ENCODE data around the gene AKR7A3.

The AKR7A3 gene

DNA sequence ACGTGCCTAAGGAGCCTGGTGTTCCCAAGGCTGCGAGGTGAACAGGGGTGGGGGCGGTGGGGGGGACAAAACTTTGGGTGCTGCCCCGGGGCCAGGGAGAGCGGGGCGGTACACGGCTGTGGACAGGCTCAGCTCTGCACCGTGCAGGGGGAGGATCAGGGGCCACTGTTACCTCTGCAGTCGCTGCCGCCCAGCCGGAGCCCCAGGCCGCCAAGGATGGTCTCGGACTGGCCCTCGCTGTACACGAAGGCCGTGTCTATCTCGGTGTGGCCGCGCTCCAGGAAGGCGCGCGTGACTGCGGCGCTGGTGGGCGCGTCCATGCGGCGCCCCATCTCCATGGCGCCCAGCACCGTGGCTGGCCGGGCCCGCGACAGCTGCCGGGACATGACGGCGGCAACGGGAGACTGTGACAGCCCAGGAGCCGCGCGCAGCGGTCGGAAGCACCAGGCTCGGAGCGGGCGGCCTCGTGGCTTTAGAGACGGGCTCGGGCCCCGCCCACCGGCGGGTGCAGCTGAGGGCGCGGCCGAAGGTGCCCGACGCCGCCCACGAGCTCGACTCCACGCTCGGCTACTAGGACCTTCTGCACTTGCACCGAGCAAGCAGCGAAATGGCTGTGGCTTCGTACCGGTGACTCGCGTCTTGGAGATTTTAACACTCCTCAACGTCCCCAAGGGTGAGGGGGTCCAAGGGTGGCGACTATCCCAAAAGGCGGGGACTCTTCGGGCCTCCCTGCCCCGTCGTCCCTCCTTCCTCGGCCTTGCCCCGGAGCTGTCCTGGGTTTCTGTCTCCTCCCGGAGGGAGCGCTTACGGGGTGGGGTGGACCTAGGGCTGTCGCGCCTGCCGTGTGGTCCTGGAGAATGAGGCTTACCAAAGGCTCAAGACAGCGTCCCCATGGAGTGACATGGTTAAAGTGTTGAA is at the start of gene AKR7A3:
Gene AKR7A3 (minus strand): TSS at position 447 of the 918 bp plus-strand sequence. CDS start 61 bp downstream, at position 386.
- DNase-seq: peak; percentile 46

DNA sequence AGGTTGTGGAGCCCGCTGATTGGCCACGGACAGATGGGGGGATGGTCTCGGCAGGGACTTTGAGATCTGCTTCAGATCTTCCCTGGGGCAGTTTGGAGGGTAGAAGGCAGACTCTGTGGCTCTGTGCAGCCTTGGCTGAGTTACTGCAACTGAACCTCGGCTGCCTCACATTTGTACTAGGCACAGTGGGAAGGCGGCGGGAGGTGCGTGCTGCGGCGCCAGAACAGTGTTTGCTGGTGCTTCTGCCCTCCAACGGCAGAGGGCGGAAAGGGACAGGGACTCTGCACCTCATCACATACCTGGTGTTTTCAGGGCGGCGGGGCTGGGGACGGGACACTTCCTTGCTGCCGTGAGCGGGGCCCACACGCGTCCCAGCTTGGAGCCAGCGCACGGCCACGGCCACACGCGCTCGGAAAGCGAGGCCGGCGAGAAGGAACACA is 49.8 kb upstream of the AKR7A3 start:
- no peak for DNase-seq

DNA sequence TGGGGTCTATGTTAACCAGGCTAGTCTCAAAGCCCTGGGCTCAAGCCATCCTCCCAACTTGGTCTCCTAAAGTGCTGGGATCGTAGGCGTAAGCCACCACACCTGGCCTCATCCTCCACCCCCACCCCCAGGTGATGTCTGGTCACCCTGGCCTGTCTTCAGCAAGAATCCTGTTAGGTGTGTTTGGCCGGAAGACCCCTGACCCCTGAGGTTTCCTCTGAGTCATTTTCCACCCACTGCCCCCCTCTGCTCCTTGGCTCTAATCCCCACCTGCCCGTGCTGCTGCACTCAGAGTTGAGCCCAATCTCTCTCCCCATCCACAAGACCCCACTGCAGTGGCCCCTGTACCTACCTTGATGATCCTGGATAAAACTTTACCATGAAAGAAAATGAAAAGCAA is 48.7 kb upstream of the AKR7A3 start:
- no peak for DNase-seq

DNA sequence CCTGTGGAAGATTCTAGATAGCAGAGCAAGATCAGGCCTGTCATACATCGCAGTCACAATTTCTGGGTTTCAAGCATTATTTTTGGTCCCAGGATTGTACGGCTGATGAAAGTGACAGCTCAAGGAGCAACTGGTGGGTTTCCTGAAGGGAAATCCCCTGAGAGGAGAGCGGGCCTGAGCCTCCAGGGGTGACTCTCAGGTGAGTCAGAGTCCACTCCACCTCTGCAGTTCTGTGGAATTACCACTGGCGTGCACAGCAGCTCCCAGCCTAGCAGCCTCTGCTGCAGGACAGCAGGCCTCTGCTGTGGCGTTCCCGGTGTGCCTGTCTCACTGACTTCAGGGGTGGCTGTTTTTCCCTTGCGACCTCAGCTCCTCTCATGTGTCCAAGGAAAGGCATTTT is 48.0 kb upstream of the AKR7A3 start:
- peak; percentile 46 for DNase-seq

DNA sequence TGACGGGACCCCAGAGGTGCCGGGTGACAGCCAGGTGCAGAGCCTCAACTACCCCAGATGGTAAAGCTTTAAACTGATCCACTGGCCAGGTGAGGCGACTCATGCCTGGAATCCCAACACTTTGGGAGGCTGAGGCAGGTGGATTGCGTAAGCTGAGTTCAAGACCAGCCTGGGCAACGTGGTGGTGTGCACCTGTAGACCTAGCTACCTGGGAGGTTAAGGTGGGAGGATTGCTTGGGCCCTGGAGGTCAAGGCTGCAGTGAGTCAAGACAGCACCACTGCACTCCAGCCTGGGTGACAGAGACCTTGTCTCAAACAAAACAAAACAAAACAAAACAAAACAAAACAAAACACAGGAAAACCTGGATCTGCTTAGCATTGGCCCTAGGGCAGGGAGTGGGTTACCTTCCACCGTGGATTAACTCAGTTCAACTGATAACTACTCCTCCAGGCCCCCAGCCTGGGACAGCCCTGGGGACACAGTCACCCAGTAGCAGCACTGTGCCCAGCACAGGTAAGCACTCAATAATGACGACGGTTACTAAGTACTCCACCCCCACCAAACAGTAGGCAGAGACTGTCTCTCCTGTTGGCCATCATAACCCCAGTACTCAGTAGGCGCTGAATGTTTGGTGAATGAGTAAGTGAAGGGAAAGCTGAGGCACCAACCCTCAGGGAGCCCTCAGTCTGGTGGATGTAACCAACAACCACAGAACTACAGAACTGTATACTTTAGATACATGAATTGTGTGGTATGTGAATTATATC is 45.2 kb upstream of the AKR7A3 start:
- DNase-seq: no peak

DNA sequence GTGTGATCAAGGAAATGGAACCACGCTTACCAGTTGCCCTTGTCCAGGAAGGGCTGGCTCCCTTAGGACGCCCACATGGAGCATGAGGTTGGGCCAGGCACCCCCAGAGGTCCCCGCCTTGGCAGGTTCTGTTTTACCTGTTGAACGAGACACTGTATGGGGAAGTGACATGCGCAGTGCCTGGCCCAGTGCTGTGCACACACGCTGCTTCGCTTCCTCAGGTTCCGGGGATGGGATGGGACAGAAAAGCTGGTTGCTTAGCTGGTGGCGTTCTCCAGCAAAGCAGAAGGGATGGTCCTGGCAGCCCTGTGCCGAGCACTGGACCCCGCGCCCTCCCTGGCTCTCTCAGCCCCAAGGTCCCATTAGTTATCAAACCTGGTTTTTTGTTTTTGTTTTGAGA is 44.3 kb upstream of the AKR7A3 start:
- DNase-seq: no peak

DNA sequence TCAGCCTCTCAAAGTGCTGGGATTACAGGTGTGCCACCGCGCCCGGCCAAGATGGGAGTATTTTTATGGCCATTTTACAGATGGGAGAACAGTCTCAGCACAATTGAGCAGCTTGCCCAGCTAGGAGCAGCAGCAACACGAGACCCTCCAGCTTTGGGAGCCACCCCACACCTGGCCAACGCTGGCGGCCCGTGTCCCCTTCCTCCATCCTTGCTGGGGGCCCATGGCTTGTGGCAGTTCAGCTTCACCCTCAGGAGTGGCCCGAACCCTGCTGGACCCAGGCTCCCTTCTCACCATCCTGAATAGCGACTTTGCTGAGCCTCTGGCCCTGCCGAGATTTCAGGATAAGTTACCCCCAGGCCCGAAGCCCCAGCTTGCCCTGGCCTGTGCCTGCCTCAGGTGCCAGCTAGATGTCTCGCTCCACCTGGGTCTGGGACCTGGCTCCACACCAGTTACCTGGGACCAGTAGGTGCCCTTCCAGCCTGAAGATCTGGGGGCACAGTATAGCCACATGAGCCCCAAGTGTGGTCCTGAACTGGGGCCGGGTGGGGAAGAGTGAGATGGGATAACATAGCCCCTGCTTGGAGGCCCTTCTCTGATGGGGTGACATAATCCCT is 42.8 kb upstream of the AKR7A3 start:
- DNase-seq: no peak

DNA sequence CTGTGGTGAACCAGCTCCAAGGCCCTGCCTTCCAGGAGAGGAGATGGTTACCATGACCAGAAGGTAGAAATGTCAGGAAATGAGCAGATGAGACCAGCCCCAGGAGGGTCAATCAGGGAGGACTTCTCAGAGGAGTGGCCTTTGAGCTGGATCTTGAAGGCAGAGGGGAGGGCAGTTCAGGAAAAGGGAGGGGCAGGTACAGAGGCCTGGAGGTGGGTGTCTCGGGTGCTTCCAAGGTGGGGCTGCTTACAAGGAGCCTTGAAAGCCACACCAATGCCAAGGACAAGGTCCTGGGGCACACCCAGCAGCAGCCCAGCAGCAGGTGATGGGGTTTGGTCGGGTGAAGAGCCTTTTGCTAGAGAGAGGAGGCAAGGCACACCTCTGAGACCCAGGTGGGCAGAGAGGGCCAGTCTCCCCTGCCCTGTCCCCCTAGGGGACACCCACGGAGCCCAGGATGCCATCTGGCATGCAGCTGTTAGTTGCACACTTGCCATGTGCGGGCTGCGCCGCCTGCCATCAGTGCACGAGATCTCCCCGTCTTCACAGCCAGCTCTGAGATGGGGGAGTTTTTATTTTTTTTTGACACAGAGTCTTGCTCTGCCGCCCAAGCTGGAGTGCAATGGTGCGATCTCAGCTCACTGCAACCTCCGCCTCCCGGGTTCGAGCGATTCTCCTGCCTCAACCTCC is 42.0 kb upstream of the AKR7A3 start:
- DNase-seq: no peak

DNA sequence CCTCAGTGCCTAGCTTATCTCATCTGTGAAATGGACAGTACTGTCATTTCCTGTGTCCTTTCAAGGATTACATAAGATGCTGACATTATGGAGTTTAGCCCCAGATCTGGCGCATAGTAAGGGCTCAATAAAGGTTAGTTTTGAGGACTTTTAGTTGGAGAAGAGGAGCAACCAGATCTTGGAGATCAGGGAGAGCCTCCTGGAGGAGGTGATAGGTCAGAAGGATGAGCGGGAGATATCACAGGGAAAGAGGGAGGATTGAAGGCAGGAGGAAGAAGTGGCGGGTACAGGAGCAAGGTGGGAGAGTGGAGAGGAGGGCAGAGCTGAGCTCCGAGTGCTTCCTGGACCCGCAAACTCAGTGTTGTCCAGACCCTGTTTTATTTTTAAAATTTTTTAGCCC is 41.0 kb upstream of the AKR7A3 start:
- no peak for DNase-seq

DNA sequence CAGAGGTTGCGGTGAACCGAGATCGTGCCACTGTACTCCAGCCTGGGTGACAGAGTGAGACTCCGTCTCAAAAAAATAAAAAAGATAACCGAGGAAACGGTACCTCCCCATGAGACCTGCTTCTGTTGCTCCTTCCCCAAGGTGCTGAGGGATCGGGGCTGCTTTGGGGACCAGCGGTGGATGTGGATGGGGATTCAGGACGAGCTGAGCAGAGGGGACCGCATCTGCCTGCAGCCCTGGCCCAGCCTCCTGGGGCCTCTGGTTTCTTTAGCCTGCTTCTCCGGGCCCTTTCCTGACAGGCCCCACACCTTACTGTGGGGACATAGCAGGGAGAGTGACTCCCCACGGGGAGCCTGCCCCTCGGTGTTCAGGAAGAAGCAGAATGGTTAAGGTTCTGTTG is 40.6 kb upstream of the AKR7A3 start:
- DNase-seq: no peak

DNA sequence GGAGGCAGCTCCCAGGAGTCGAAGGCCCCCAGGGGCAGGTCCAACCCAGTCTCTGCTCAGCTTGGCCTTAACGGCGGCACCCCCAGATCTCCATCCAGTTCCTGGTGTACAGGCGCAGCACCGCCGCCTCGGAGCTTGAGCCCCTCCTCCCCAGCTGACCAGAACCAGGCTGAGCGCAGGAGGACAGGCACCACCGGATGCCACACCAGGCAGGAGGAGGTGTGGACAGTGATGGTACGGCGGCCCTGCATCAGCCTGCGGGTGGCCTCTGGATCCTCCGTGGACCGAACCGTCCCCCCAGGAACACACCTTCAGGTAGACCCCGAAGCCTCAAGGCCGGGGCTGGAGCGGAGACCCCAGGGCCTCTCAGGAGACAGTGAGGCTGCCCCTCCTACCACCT is 39.9 kb upstream of the AKR7A3 start:
- no peak for DNase-seq

DNA sequence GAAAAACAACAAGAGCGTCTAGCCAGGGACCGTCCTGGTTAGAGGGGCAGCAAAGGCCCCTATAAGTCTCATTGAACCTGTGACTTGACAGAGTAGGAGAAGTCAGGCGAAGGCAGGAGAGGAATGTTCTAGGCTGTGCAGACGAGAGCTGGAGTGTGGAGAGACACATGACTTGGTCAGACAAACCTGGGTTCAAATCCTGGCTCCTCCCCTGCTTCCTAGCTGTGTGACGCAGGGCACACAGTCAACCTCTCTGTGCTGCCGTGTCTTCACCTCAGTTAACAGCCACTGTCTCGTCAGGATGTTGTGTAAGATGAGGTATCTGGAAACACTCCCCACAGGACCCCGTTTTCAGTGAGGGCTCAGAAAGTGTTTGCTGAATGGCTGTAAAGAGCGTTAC is 39.2 kb upstream of the AKR7A3 start:
- no peak for DNase-seq

DNA sequence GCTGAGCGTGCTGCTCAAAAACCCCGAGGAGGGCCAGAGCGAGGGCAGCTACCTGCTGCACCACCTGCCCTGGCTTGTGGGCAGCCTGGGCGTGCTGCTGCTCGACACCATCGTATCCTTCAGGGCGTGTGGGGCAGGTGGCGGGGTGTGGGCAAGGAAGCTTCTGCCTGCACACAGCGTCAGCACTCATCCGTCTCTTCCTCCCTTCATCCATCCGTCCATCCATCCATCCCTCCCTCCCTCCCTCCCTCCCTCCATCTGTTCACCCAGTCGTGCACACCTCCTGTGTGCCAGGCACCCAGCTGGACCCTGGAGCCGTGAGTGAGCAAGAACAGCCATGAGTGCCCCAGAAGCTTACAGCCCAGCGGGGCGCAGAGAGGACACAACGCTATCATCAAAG is 38.7 kb upstream of the AKR7A3 start:
- DNase-seq: no peak

DNA sequence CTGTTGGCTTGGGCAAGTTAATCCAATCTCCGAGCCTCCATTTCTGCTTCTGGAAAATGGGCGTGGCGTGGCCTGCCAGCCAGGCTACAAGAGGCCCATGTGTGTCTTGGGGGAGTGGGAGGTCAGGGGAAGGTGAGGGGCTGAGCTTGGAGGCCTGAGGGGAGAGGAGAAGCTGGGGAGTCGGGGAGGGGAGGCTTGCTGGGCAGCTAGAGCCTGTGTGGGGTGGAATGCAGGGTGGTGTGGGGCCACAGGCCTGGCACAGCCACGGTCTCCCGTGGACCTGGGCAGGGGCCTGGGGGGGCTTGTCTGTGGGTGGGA is 38.1 kb upstream of the AKR7A3 start:
- no peak for DNase-seq

DNA sequence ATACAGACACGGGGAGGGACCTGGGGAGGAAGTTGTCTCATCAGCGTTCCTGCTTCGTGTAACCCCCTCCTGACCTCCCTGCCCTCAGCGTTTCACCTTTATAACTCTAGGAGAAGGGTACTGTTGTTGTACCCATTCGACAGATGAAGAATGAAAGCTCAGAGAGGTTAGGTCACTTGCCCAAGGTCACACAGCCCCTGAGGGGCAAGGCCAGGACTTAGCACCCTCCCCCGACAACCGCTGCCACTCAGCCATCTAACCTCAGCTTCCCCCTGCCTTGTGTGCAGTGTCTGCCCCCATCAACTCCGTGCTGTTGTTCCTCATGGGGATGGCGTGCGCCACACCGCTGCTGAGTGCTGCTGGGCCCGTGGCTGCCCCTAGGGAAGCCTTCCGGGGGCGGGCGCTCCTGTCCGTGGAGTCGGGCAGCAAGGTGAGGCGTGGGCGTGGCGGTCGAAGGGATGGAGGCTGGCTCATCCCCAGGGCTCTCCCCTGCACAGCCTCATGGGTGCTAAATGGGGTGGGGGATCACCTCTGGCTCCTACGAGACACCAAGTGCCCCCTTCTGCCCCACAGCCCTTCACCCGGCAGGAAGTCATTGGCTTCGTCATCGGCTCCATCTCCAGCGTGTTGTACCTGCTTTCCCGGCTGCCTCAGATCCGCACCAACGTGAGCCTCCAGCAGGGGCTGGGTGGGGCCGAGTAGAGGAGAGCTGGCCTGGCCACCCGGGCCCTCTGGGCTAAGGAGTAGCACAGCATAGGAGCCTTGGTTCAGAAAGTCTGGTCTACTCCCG is 37.6 kb upstream of the AKR7A3 start:
- DNase-seq: no peak

DNA sequence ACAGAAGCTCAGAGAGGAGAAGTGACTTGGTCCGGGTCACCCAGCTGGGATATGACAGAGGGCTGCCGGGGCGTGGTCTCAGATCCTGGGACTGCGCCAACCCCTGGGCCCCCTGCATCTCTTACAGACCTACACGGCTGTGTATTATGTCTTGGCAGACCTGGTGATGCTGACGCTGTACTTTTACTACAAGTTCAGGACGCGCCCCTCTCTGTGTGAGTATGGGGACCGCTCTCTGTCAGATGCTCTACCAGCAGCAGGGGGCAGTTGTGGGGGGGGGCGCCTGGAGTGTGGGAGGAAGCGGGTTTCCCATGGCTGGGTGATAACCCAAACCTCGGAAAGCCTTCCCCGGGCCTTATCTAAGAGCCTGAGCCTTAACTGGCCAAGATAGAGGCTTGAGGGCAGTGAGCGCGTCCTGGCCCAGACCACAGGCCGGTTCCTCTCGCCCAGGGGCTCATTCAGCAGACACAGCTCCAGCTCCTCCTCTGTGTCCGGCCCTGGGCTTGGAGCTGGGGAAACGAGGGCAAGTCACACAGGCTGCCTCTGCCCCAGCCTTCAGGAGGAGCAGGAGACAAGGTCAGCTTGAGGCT is 36.9 kb upstream of the AKR7A3 start:
- no peak for DNase-seq

DNA sequence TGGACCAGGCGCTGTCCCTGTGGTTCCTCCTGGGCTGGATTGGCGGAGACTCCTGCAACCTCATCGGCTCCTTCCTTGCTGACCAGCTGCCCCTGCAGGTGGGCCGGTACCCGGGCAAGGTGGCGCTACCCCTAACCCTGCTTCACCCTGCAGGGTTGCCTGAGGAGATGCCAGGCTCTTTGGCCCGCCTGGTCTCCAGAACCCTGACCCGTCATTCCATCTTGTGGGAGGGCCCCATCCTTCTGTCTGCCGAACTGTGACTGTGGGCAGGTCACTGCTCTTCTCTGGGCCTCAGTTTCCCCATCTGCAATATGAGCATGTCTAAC is 36.1 kb upstream of the AKR7A3 start:
- no peak for DNase-seq

DNA sequence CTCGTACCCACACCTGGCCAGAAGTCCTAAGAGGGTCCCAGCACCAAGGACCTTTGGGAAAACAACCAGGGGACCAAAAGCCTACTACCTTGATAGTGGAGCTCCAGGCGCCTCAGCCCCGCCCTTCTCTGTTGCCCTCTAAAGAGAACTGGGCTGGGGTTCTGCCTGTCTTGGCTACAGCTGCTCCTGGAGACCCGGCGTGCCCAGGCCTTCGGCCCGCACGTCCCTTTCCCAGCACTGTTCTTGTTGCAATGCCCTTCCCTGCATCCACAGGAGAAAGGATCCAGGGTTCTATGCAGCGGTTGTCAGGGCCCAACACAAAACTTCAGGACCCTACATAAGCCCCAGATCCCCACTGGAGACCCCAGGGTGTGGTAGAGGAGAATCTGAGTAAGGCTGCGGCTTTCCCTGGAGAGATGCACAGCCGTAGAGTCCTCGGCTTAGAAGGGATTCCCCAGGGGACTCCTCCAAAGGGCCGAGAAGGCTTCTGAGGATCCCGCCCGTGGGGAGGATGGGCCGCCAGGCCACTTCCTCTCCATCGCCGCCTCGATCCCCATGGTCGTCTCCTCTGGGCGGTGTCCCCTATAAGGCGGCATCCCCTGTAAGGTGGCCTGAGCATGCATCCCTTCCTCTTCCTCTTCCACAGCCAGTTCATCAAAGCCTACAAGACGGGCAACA is 35.6 kb upstream of the AKR7A3 start:
- DNase-seq: no peak

DNA sequence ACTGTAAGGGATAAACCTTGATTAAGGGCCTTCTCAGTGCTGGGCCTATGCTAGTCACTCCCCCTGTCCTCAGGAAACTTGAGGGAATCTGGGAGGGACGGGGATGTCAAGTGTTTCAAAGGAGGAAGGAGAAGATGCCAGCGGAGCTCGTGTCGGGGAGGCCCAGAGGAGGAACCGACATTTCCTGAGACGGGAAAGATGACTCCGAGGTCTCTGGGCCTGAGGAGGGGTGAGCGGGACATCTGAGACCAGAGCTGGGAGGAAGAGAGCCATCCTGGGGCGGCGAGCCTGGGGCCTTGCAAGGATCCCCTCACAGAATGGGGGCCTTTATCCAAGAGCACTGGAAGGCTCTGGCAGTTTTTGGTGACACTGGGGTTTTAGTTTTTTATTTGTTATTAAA is 33.9 kb upstream of the AKR7A3 start:
- no peak for DNase-seq

DNA sequence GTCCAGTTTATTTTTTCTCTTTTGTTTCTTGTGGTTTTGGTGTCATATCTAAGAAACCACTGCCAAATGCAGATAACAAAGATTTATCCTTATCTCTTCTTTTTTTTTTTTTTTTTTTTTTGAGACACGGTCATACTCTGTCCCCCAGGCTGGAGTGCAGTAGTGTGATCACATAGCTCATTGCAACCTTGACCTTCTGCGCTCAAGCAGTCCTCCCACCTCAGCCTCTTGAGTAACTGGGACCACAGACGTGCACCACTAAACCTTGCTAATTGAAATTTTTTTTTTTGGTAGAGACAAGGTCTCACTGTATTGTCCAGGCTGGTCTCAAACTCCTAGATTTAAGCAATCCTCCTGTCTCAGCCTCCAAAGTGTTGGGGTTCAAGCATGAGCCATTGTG is 32.5 kb upstream of the AKR7A3 start:
- DNase-seq: no peak

DNA sequence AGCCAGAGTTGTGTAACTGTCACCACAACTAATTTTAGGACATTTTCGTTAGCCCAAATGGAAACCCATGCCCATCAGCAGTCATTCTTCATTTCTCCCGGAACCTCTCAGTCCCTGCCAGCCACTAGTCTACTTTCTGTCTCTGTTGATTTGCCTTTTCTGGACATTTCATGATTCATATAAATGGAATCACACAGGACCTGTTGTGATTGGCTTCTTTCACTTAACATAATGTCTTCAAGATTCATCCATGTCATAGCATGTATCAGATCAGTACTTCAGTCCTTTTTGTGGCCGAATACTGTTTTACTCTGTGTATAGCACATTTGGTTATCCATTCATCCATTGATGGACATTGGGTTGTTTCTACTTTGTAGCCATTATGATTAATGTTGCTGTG is 30.6 kb upstream of the AKR7A3 start:
- no peak for DNase-seq
